ENCODE results near the gene SLC17A5. TPM values are rescaled to one million over a fixed set of nuclear protein-coding genes. Genes with fewer than 3 reads are reported as not detected.
"Not testable (repeated sequence)": the region's sequence is repeated elsewhere in the genome, so short reads cannot be mapped to it uniquely, and the experiment has no call there.

SLC17A5 gene
- polyA plus RNA-seq, 12 donors: 14.1 to 31.8 (median 17.3) TPM; not detected in 1

GRCh38 chr6:73630401-73630800 is 23.4 kb downstream of the SLC17A5 start:
- DNase-seq: no peak

DNA sequence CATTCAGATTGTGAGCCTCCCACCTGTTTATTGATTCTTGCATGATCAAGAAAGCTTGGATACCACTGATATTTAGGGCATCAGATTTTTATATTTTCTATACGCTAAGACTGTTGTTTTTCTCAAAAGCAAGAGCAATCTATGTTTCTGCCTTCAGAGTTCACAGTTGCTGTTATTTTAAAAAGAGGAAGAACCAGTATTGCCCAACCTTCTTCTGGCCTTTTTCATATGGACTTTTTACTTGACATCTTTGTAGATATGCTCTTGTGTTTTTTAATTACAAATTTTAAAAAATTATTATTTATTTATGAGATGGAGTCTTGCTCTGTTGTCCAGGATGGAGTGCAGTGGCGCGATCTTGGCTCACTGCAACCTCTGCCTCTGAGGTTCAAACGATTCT is 28.9 kb downstream of the SLC17A5 start:
- no peak for DNase-seq

- not testable (repeated sequence) for DNase-seq
Measured at GRCh38 chr6:73623480-73623879, 30.3 kb downstream of the SLC17A5 start.

DNA sequence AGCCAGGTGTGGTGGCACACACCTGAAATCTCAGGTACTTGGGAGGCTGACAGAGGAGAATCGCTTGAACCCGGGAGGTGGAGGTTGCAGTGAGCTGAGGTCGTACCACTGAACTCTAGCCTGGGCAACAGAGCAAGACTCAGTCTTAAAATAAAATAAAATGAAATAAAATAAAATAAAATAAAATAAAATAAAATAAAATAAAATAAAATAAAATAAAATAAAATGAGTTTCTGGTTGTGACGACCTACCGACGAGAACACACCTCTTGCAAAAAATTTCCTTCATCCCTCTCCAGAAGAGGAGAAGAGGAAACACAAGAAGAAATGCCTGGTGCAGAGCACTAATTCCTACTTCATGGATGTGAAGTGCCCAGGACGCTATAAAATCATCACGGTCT is 35.7 kb downstream of the SLC17A5 start:
- not testable (repeated sequence) for DNase-seq

DNA sequence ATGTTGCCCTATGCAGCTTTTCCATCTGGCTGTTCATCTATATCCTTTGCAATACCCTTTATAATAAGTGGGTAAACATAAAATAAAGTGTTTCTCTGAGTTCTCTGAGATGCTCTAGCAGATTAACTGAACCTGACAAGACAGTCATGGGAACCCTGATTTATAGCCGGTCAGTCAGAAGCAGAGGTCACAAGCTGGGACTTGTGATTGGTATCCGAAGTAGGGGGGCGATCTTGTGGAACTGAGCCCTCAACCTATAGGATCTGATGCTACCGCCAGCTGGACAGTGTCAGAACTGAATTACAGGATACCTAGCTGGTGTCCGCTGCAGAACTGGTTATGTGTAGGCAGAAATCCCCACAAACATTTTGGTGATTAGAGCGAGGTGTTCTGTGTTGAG is 39.0 kb downstream of the SLC17A5 start:
- DNase-seq: no peak

DNA sequence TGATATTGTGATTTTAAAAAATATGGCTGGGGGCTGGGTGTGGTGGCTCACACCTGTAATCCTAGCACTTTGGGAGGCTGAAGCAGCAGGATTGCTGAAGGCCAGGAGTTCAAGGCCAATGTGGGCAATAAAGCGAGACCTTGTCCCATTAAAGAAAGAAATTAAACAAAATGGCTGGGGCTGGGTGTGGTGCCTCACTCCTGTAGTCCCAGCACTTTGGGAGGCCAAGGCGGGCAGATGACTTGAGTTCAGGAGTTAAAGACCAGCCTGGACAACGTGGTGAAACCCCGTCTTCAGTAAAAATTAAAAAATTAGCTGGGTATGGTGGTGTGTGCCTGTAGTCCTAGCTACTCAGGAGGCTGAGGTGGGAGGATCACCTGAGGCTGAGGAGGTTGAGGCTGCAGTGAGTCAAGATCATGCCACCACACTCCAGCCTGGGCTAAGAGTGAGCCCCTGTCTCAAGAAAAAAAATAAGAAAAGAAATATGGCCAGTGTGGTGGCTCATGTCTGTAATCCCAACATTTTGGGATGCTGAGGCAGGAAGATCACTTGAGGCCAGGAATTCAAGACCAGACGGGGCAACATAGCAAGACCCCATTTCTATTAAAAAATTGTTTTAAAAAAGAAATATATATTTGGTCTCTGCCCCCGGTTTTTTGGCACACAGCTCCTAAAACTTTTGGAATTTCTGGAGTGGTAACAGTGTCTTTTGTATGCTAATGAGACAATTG is 39.8 kb downstream of the SLC17A5 start:
- DNase-seq: no peak

DNA sequence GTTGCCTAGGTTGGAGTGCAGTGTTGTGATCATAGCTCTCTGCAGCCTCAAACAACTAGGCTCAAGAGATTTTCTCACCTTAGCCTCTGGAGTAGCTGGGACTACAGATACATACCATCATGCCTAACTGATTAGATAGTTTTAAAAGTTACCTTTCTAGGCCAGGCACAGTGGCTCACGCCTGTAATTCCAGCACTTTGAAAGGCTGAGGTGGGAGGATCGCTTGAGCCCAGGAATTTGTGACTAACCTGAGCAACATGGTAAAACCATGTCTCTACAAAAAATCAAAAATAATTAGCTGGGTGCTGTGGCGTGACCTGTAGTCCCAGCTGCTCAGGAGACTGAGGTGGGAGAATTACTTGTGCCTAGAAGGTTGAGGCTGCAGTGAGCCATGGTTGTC is 41.2 kb downstream of the SLC17A5 start:
- DNase-seq: no peak

GRCh38 chr6:73610444-73611275 is 43.1 kb downstream of the SLC17A5 start:
- DNase-seq: peak; percentile 63

DNA sequence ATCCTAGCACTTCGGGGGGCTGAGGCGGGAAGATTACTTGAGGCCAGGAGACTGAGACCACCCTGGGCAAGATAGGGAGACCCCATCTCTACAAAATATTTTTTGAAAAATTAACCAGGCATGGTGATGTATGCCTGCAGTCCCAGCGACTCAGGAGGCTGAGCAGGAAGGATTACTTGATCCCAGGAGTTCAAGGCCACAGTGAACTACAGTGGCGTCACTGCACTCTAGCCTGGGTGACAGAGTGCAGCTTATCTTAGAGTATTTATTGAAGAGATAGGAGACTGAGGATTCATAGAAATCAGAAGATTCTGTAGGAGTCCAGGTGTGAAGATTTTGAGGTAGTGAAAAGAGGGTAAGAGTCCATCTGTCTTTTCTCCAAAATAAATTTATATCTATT is 45.0 kb downstream of the SLC17A5 start:
- no peak for DNase-seq

DNA sequence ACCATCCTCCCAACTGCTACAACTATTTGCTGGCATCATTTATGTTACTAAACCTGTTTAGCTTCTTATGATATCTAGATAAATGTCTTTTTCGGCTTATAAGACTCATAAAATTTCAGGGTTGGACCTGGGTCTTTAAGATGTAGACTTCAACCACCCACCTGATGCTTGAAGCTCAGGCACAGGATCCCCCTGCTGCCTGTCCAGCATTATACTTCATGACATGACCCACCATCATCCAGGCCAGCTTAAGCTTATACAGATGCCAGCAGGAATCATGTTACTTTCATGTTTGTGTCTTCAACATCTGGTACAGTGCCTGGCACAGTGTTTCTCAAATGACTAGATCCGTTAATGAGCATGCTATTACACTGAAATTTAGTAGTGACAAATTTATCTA is 47.4 kb downstream of the SLC17A5 start:
- no peak for DNase-seq

- DNase-seq: no peak
Measured at GRCh38 chr6:73604461-73604860, 49.3 kb downstream of the SLC17A5 start.

DNA sequence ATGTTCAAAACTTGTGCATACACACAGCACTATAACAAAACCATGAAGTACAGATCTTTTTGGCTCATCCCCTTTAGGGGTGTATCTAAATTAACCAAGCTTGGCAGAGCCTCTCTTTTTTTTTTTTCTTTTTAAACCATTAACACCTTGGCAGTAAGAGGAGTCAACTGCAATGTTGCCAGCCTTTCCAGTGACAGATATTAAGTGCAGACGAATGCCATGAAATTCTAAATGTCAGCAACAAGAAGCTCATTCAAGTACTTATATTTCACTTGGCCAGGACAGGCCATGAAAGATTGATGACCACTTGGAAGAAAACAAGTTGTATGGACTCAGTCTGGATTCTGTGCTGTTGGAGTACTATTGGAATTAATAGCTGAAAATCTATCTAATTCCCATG is 49.8 kb downstream of the SLC17A5 start:
- DNase-seq: no peak

DNA sequence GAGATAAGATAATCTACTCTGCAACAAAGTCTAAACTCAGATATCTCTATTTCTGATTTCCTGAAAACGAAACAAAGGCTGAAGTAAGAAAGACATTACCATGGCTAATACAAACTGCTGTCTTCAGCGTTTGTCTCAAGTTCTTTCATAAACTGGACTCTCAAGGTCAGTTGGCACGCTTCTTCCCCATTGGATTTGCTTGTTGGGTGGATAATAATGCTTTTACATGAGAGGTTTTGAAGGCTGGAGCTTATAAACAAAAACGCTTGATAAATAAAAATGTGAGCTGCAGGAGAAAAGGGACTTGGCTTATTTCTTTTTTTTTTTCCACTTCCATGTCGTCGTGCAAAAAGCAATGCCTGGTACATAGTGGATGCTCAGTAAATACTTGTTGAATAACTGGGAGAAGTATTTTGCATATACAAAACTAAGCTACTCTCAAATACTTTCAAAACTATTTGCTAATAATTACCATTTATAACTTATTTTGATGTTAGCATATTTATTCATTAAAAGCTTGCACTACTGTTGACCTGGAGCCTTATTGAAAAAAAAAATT is 67.3 kb downstream of the SLC17A5 start:
- peak; percentile 61 for DNase-seq

DNA sequence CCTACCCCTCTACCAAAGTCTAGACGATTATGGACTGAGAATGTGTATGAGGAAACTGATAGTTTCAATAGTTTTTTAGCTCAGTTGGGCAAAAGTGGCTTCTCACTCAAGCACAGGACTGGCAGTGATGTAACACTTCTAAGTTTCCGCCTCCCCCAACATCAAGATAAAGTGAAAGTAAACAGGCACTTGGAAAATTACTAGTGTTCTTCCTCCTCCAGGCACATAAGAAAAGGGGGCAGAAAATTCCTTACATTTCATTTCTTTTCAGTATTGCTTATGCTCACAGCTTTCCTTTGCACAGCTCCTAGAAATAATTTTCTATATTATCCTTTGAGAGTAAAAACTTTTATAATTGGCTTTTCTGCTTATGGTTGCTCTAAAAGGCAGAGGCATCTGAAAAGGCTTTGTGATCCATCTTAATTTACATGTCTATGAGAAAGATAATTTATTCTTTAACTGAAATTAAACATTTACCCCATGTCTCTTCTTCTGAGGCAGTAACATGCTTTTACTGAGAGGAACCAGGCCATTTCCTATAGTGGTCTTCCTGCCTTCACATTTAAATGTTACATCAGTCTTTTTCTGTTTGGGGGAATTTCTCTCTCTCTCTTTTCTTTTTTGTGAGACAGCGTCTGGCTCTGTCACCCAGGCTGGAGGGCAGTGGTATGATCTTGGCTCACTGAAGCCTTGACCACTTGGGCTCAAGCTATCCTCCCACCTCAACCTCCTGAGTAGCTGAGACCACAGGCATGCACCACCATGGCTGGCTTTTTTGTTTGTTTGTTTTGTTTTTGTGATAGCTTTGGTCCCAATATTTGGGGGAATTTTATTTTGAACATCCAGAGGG is 68.0 kb downstream of the SLC17A5 start:
- peak; percentile 75 for DNase-seq

DNA sequence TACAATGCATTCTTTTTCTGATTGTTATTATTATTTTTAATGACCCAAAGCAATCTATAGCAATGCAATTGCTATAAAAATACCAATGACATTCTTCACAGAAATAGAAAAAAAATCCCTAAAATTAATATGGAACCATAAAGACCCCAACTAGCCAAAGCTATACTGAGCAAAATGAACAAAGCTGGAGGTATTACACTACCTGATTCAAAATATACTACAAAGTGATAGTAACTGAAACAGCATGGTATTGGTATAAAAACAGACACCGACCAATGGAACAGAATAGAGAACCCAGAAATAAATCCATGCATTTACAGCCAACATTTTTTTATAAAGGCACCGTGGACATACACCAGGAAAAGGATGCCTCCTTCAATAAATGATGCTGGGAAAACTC is 72.5 kb downstream of the SLC17A5 start:
- DNase-seq: no peak

DNA sequence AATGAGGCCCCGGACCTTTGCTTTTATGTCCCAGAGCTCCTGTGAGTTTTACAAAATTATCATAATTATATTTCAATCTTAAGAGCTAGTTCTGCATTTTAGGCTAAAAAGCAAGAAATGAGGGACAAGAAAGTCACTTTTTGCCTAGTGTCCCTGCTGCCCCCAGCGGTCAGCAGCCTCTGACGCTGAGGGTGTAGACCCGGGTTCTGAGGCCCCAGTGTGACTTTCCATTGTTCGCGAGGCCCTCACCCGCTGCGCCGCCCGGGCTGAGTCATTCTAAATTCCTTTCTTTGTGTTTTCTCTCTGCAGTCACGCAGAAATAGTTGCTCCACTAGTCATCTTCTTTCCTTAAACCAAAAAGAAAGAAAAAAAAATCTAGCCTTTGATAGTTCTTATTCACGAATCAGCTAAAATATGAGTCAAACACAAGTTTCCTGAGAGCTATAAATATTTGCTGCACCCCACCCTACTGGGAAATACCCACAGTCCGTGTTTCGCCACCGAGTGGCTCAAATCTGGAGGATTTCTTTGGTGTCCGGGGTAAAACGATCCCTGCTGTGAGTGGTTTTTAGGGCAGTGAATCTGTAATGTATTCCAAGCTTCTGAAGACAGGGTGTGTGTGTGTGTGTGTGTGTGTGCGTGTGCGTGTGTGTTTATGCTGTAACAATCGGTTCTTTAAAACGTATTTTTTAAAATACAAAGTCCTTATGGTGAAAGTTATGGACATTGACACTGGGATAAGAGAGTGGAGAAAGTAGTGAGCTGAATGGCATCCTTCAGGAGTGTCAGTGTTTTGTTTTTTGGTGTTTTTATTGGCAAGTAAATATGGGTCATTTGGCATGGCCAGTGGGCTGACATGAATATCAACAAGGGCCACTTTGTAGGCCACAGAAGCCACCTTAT is 73.3 kb downstream of the SLC17A5 start:
- peak; percentile 83 for DNase-seq

DNA sequence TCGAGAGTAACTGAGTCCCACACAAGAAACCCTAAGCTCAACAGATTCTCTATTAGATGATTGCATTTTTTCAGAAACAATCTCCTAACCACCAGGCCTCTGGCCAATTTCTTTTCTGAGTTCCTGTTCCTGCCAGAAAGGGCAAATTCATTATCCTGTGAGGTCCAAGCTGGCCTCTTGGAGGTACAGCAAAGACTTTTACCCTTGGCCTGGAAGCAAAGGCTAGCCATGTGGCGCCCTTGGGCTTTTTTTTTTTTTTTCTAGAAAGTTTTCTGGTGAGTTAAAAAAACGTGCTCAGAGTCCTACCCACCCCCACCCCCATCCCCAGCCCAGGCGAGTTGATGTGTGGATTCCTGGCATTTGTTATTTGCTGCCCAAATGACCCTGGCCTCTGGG is 73.9 kb downstream of the SLC17A5 start:
- peak; percentile 51 for DNase-seq

GRCh38 chr6:73579389-73579788 is 74.4 kb downstream of the SLC17A5 start:
- DNase-seq: no peak

- no peak for DNase-seq
Measured at GRCh38 chr6:73577676-73578075, 76.1 kb downstream of the SLC17A5 start.

- not testable (repeated sequence) for DNase-seq
Measured at GRCh38 chr6:73572531-73572930, 81.3 kb downstream of the SLC17A5 start.

Measured in muscle of arm (tissue), 12 donors.